A549 (cell line): Measurements from ENCODE around the gene KLHL2. TPM values are rescaled to one million over a fixed set of nuclear protein-coding genes. Genes with fewer than 3 reads are reported as not detected.

ENCODE experiments used
- ATAC-seq, 2 experiments: fragments of 200-7000 bp in 1 of 2; fragments of >200 bp in 1 of 2; cut with Nextera tagmentation in 1 of 2; cut with Tn5 transposase in 1 of 2; 3 replicates each; pipeline versions ENCODE4 v1.8.0 to v1.9.1; 2018 to 2020; ENCODE audit warnings: mild to moderate bottlenecking in 1 of 2, moderate library complexity in 1 of 2
- CTCF ChIA-PET: fragments of 300-600 bp; sonication (Branson Sonifier 250); formaldehyde crosslinking; extraction: SDS; loops from one replicate; lab custom pipeline; 2021; ENCODE audit warnings: antibody characterized with exemption, inconsistent platforms; lab: Yijun Ruan, JAX
- POLR2A ChIA-PET: fragments of 350-600 bp; formaldehyde crosslinking; extraction: SDS; loops from one replicate; lab custom pipeline; 2021; ENCODE audit warnings: antibody characterized with exemption, inconsistent platforms; lab: Yijun Ruan, JAX
- DNase-seq, 2 experiments: peaks; one replicate each; pipeline versions ENCODE4 v3.0.0 to v3.0.0-alpha.2; 2011 to 2016; ENCODE audit warnings: low read depth in 1 of 2, low spot score in 1 of 2
- FAIRE-seq: peaks from 2 replicates; lab custom pipeline; 2011; peaks lifted over from hg19 to GRCh38; lab: Jason Lieb, UNC
- H3K27ac ChIP-seq, 2 experiments: fragments of >200 bp; sonication (Bioruptor Twin); formaldehyde crosslinking; 3 replicates each; pipeline ENCODE4 v1.5.1; 2016 to 2017
- H3K4me1 ChIP-seq: fragments of >200 bp; sonication (Bioruptor Twin); formaldehyde crosslinking; 3 replicates; pipeline ENCODE4 v1.6.1; 2016
- H3K4me2 ChIP-seq: fragments of >200 bp; sonication (Bioruptor Twin); formaldehyde crosslinking; 3 replicates; pipeline ENCODE4 v1.6.1; 2016
- H3K4me3 ChIP-seq: fragments of >200 bp; sonication (Bioruptor Twin); formaldehyde crosslinking; 3 replicates; pipeline ENCODE4 v1.5.1; 2016
- H3K9me3 ChIP-seq: fragments of >200 bp; sonication (Bioruptor Twin); formaldehyde crosslinking; 3 replicates; pipeline ENCODE4 v1.6.1; 2016
- CBX2 ChIP-seq: fragments of 200-600 bp; sonication (generic); IDR thresholded peaks from 2 replicates; pipeline ENCODE4 v1.6.1; 2016; ENCODE audit warnings: low read depth, mild to moderate bottlenecking, borderline replicate concordance
- CTCF ChIP-seq: fragments of >200 bp; sonication (Bioruptor Twin); formaldehyde crosslinking; IDR thresholded peaks from 3 replicates; pipeline ENCODE4 v1.5.1; 2016
- EHMT2 ChIP-seq: fragments of 200-600 bp; sonication (generic); IDR thresholded peaks from 2 replicates; pipeline ENCODE4 v1.6.1; 2016; ENCODE audit warnings: antibody characterized with exemption, low read depth, mild to moderate bottlenecking, moderate library complexity
- ELK1 ChIP-seq: fragments of 150-350 bp; IDR thresholded peaks from 2 replicates; pipeline ENCODE4 v1.6.1; 2014; ENCODE audit warnings: low read depth, mild to moderate bottlenecking, low read length
- EP300 ChIP-seq, 2 experiments: fragments of >200 bp; sonication (Bioruptor Twin); formaldehyde crosslinking; IDR thresholded peaks; 2 replicates in 1 of 2; 3 replicates in 1 of 2; pipeline ENCODE4 v1.6.1; 2016 to 2017
- ESRRA ChIP-seq: fragments of 150-350 bp; IDR thresholded peaks from 2 replicates; pipeline ENCODE4 v1.6.1; 2014; ENCODE audit warnings: mild to moderate bottlenecking, low read length, borderline replicate concordance
- FOSB ChIP-seq: fragments of 250-450 bp; sonication (Bioruptor Pico); IDR thresholded peaks from 2 replicates; pipeline ENCODE4 v1.5.0; 2020; ENCODE audit warnings: mild to moderate bottlenecking, moderate library complexity
- FOSL2 ChIP-seq, 2 experiments: fragments of 450-650 bp in 1 of 2; fragments of >200 bp in 1 of 2; sonication (Bioruptor Twin) in 1 of 2; formaldehyde crosslinking; IDR thresholded peaks; 2 replicates each; pipeline versions ENCODE4 v1.5.0 to v1.6.1; 2016 to 2020; ENCODE audit warnings: mild to moderate bottlenecking in 1 of 2, moderate library complexity in 1 of 2
- HMGXB4 ChIP-seq: fragments of 250-450 bp; sonication (Bioruptor Pico); IDR thresholded peaks from 2 replicates; pipeline ENCODE4 v1.5.0; 2021; ENCODE audit warnings: mild to moderate bottlenecking, moderate library complexity, borderline replicate concordance
- JUN ChIP-seq, 2 experiments: fragments of >200 bp; sonication (Bioruptor Twin); formaldehyde crosslinking; IDR thresholded peaks; 2 replicates in 1 of 2; 3 replicates in 1 of 2; pipeline ENCODE4 v1.6.1; 2016 to 2017
- JUNB ChIP-seq: fragments of >200 bp; sonication (Bioruptor Twin); formaldehyde crosslinking; IDR thresholded peaks from 2 replicates; pipeline ENCODE4 v1.6.1; 2016
- MAFK ChIP-seq: fragments of 450-650 bp; IDR thresholded peaks from 2 replicates; pipeline ENCODE4 v1.6.1; 2014; ENCODE audit not compliant: partially characterized antibody
- NPAS2 ChIP-seq: fragments of 250-450 bp; sonication (Bioruptor Pico); IDR thresholded peaks from 2 replicates; pipeline ENCODE4 v1.8.0; 2022; ENCODE audit warnings: mild to moderate bottlenecking, moderate library complexity, borderline replicate concordance
- PHF8 ChIP-seq: fragments of 200-600 bp; sonication (generic); IDR thresholded peaks from 2 replicates; pipeline ENCODE4 v1.6.1; 2016; ENCODE audit warnings: low read depth, mild to moderate bottlenecking, antibody characterized with exemption, moderate library complexity, borderline replicate concordance
- RARB ChIP-seq: fragments of 250-450 bp; sonication (Bioruptor Pico); IDR thresholded peaks from 2 replicates; pipeline ENCODE4 v1.8.0; 2021; ENCODE audit warnings: mild to moderate bottlenecking, moderate library complexity
- RCOR1 ChIP-seq: fragments of 150-350 bp; IDR thresholded peaks from 2 replicates; pipeline ENCODE4 v1.6.1; 2014; ENCODE audit warnings: antibody characterized with exemption, low read length, low read depth
- TFCP2L1 ChIP-seq: fragments of 250-450 bp; sonication (Bioruptor Pico); IDR thresholded peaks from 2 replicates; pipeline ENCODE4 v1.5.0; 2021; ENCODE audit warnings: mild to moderate bottlenecking
- WGBS: methylation state at CpG from one replicate; pipeline ENCODE4 v1.1.6; 2017; ENCODE audit errors: missing lambda C conversion rate; 5-methylcytosine and 5-hydroxymethylcytosine counted together
- polyA plus RNA-seq, 4 experiments: library from polyadenylated mRNA; depleted of rRNA in 3 of 4; stranded (reverse); fragments of >200 nt; fragmentation: RNase III in 1 of 4; extraction: RNeasy Plus Mini Kit Qiagen cat#74134 plus additional on column Dnase treatment in 1 of 4; gene quantifications; 2 replicates in 3 of 4; 3 replicates in 1 of 4; pipeline ENCODE4 v1.2.3, GENCODE V29; 2011 to 2017
- TF ChIP-seq, protein P1 (sequence below): fragments of 200-600 bp; sonication (generic); IDR thresholded peaks from 2 replicates; pipeline ENCODE4 v1.6.1; 2016; ENCODE audit warnings: antibody characterized with exemption, mild to moderate bottlenecking, moderate library complexity
- TF ChIP-seq, protein P2 (sequence below): IDR thresholded peaks from 2 replicates; pipeline ENCODE4 v1.6.1; 2012
- TF ChIP-seq, protein P3 (sequence below): fragments of >200 bp; sonication (Bioruptor Twin); formaldehyde crosslinking; IDR thresholded peaks from 2 replicates; pipeline ENCODE4 v1.6.1; 2016

KLHL2 gene
- polyA plus RNA-seq, 2 of the 4 experiments (the other 2 are of a cell fraction), result 13.6 to 21.6 TPM

DNA sequence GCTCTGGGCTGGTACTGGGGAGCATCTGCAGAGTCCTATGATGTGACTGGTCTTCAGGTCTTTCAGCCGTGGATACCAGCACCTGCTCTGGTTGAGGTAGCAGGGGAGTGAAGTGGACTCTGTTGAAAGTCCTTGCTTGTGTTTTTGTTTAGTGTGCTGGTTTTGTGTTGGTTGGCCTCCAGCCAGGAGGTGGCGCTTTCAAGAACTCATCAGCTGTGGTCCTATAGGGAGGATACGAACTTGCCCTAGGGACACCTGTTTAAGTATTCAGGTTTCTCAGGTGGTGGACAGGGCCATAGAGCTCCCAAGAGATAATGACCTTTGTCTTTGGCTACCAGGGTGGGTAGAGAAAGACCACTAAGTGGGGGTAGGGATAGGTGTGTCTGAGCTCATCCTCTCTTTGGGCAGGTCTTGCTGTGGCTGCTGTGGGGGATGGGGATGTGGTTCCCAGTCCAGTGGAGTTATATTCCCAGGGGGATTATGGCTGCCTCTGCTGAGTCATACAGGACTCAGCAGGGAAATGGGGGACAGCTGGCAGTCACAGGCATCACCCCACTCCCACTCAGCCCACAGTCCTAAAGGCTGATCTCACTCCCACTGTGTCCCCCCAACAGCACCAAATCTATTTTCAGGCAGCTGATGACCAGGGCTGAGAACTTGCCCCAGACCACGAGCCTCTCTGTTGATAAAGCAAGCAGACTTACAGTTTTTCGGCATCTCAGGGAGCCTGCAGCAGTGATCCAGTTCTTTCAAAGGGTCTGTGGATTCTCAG lies 144.2 kb downstream of the KLHL2 start:
- no peak for DNase-seq
- FAIRE-seq, result no peak
- CTCF ChIA-PET, result interaction anchor here (0.7 to 10.6 kb wide), 2 partner anchors 8 to 220 kb away, joined by 3 to 84 read pairs; no protein-coding TSS in a partner anchor
- no peak for TF ChIP-seq CTCF
- TF ChIP-seq ESRRA, result no peak
- TF ChIP-seq EP300 (IDR thresholded peaks at IDR 0.05), result no peak
- no peak for TF ChIP-seq CBX2
- TF ChIP-seq MAFK, result no peak
- no peak for TF ChIP-seq RCOR1
- no peak for TF ChIP-seq TFCP2L1 (CRISPR knock-in tag)
- TF ChIP-seq ELK1, result no peak
- TF ChIP-seq FOSL2 (IDR thresholded peaks at IDR 0.05), result no peak
- no peak for TF ChIP-seq FOSL2 (CRISPR knock-in tag; IDR thresholded peaks at IDR 0.05)
- TF ChIP-seq FOSB (CRISPR knock-in tag), result no peak
- TF ChIP-seq, protein P1, sequence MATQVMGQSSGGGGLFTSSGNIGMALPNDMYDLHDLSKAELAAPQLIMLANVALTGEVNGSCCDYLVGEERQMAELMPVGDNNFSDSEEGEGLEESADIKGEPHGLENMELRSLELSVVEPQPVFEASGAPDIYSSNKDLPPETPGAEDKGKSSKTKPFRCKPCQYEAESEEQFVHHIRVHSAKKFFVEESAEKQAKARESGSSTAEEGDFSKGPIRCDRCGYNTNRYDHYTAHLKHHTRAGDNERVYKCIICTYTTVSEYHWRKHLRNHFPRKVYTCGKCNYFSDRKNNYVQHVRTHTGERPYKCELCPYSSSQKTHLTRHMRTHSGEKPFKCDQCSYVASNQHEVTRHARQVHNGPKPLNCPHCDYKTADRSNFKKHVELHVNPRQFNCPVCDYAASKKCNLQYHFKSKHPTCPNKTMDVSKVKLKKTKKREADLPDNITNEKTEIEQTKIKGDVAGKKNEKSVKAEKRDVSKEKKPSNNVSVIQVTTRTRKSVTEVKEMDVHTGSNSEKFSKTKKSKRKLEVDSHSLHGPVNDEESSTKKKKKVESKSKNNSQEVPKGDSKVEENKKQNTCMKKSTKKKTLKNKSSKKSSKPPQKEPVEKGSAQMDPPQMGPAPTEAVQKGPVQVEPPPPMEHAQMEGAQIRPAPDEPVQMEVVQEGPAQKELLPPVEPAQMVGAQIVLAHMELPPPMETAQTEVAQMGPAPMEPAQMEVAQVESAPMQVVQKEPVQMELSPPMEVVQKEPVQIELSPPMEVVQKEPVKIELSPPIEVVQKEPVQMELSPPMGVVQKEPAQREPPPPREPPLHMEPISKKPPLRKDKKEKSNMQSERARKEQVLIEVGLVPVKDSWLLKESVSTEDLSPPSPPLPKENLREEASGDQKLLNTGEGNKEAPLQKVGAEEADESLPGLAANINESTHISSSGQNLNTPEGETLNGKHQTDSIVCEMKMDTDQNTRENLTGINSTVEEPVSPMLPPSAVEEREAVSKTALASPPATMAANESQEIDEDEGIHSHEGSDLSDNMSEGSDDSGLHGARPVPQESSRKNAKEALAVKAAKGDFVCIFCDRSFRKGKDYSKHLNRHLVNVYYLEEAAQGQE, result no peak
- TF ChIP-seq, protein P2, sequence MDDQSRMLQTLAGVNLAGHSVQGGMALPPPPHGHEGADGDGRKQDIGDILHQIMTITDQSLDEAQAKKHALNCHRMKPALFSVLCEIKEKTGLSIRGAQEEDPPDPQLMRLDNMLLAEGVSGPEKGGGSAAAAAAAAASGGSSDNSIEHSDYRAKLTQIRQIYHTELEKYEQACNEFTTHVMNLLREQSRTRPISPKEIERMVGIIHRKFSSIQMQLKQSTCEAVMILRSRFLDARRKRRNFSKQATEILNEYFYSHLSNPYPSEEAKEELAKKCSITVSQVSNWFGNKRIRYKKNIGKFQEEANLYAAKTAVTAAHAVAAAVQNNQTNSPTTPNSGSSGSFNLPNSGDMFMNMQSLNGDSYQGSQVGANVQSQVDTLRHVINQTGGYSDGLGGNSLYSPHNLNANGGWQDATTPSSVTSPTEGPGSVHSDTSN, result no peak
- TF ChIP-seq PHF8, result no peak
- no peak for TF ChIP-seq JUN (IDR thresholded peaks at IDR 0.05)
- no peak for TF ChIP-seq RARB (CRISPR knock-in tag)
- TF ChIP-seq NPAS2 (CRISPR knock-in tag), result no peak
- no peak for TF ChIP-seq HMGXB4 (CRISPR knock-in tag)
- no peak for TF ChIP-seq EHMT2
- no peak for TF ChIP-seq JUNB
- TF ChIP-seq, protein P3, sequence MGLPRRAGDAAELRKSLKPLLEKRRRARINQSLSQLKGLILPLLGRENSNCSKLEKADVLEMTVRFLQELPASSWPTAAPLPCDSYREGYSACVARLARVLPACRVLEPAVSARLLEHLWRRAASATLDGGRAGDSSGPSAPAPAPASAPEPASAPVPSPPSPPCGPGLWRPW, result no peak
- TF ChIP-seq, all 56 proteins: peak for 0
- no peak for ATAC-seq
- Histone ChIP-seq H3K9me3 (no peaks in the 10 kb centered on the region), H3K4me3 (no peak overlapping the region), H3K4me2 (no peak overlapping the region), H3K4me1 (no peaks in the 10 kb centered on the region), H3K27ac (no peak overlapping the region)
- POLR2A ChIA-PET, result interaction anchor here (0.5 kb wide), 2 partner anchors 9 to 328 kb away, joined by 5 to 7 read pairs; no protein-coding TSS in a partner anchor
- WGBS, result 65% methylated on average over 4 of the region's 5 CpGs
